ENCODE results near the gene SLIT1.
"Not testable (repeated sequence)": the region's sequence is repeated elsewhere in the genome, so short reads cannot be mapped to it uniquely, and the experiment has no call there.

Gene SLIT1

GRCh38 chr10:97082575-97082974, 103.2 kb downstream of the SLIT1 start:
- DNase-seq (ENCODE audit: low read depth in 2 of 2) = not testable (repeated sequence)

- peak in 1 of 2 donors; percentile 13 for DNase-seq (ENCODE audit: low read depth in 2 of 2)
Measured at GRCh38 chr10:97081621-97082235, 104.0 kb downstream of the SLIT1 start.

GRCh38 chr10:97080051-97080776, 105.5 kb downstream of the SLIT1 start:
- no peak for DNase-seq (ENCODE audit: low read depth in 2 of 2)

GRCh38 chr10:97079448-97079847, 106.3 kb downstream of the SLIT1 start:
- no peak for DNase-seq (ENCODE audit: low read depth in 2 of 2)

- DNase-seq (ENCODE audit: low read depth in 2 of 2) = no peak
Measured at GRCh38 chr10:97078938-97079445, 106.8 kb downstream of the SLIT1 start.

DNA sequence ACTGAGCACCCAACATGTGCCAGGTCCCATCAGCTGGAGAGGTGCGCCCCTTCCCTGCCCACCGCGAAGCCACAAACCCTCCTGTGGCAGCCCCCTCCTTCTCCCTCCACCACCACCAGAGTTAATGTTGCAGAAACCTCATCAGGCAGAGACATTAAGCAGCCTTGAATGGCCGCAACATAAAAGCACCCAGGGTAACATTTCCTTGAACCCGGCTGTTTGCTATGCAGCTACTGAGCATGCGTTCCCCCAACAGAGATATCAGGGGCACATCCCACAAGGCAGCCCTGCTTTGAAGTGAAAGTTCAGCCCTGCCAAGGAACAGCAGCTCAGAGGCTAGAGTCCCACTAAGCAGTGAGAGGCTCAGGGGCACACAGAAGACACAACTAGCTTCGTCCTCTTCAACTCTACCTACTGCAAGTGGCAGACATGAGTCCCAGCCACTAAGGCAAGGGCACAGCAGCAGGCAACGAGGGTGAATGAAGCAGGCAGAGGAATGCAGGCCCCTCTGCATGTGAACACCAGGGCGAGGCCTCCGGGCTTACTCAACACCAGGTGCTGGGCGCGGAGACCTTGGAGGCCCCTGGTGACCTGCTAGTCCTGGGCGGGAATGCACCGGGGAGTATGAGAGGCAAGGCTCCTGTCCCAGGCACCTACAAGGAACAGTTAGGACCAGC, 107.4 kb downstream of the SLIT1 start:
- DNase-seq (ENCODE audit: low read depth in 2 of 2) = no peak

- DNase-seq (ENCODE audit: low read depth in 2 of 2) = no peak
Measured at GRCh38 chr10:97076781-97077180, 109.0 kb downstream of the SLIT1 start.

- DNase-seq (ENCODE audit: low read depth in 2 of 2) = no peak
Measured at GRCh38 chr10:97075961-97076525, 109.7 kb downstream of the SLIT1 start.

DNA sequence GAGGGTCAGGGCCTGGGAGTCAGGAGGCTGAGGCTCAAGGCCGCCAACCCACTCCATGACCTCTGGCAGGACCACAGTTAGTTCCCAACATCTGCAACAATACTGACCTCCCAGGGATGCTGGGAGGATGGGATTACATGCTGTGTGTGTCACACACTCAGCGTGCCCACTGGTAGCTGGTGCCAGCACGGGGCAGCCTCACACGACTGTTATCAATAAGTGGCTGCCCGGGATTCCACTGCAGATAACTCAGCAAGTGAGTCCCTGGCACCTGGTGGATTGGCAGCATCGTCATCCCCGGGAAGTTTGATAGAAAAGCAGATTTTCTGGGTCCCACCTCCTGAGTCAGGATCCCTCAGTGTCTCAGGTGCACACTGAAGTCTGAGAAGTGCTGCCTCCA, 110.3 kb downstream of the SLIT1 start:
- DNase-seq (ENCODE audit: low read depth in 2 of 2) = no peak

DNA sequence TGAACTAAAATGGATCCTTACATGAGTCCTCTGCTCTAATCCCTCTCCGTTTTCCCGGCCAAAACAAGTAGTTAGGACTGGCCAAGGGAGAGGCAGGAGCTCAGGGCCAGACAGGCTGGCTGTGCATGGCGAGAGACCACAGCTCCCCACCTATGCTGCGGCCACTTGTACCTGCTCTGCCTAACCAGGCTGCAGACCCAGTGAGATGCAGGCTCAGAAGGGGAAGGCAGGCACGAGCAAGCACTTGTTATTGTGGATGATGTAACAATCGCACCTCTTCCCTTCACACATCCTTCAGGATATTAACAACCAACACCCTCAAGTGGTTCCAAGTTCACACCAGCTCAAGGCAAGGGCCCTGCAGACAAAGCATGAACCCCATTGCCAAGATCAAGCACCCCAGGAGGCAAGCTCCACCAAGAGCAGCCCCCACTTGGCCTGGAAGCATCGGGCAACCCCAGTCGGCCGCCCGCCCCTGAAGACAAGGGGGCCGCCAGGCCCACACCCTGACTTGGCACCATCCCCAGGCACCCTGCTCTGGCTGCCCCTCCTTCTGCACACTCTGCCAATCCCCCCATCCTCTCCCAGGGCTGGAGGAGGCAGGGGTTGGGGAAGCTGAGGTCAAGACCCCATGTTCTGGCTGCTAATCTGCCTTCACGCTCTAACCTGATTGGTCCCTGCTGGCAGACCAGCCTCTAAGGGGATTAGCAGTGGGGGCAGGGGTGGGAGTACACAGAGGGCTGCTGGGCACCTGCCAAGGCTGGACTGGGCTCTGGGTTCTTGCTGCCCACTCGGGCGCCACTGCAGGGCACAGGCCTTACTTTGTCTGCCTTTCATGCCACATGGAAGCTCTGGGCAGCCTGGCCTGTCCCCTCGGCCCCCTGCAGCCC, 111.3 kb downstream of the SLIT1 start:
- DNase-seq (ENCODE audit: low read depth in 2 of 2) = no peak

GRCh38 chr10:97072851-97073665, 112.7 kb downstream of the SLIT1 start:
- DNase-seq (ENCODE audit: low read depth in 2 of 2) = peak; percentile 62 to 68

- no peak for DNase-seq (ENCODE audit: low read depth in 2 of 2)
Measured at GRCh38 chr10:97071496-97071895, 114.3 kb downstream of the SLIT1 start.

DNA sequence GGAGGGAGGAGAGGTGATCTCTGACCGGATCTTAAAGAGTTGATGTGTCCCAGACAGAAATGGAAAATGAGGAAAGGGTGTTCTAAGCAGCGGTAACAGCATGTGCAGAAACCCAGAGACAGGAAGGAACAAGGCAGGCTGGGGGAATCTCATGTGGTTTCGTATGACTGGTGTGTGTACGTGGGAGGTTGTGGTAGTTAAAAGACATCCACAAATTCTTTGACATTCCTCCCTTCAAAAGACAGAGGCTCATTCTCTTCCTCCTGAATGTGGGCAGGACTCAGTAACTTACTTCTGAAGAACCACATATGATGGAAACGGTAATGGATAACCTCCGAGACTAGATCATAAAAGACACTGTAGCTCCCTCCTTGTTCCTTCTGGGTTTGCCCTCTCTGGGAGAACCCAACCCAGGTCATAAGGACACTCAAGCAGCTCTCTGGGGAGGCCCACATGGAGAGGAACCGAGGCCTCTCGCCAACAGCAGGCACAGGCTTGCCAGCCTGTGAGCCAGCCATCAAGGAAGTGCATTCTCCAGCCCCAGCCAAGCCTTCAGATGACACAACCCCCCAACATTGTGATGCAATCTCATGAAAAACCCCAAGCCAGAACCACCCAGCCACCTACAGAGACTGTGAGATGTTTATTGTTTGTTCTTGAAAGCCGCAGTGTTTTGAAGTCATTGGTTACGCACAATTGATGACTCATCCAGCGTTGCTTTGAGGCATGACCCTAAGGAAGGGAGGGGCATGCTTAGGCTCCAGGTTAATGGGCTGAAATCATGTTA, 116.0 kb downstream of the SLIT1 start:
- no peak for DNase-seq (ENCODE audit: low read depth in 2 of 2)

GRCh38 chr10:97069026-97069425, 116.7 kb downstream of the SLIT1 start:
- DNase-seq (ENCODE audit: low read depth in 2 of 2) = no peak

DNA sequence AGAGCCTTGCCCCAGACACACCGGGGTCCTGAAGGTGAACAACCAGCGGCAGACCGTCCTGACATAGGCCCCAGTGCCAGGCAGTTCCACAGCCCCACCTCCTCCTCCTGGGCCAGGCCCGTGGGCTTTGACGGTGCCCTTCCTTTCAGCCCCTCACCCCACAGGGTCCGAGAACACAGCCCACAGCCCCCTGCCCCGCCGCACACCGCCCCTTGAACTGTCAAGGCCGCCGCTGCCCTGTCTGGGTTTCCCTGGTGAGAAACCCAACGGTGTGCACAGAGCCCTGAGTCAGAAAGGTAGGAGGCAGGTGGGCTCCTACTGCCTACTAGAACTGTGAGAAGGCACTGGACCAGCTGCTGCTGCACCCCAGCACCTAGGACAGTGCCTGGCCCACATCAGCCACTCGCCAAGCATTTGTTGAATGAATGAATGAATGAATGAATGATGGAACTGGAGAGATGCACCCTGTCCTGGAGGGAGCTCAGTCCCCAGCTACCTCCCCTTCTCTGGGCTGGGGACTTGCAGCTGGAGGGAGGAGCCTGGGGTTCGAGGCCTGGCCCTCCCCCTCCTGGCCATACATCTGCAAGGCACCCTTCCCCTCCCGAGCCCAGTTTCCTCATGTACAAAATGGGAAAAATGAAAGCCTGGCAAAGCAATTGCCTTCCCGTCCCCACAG, 117.9 kb downstream of the SLIT1 start:
- no peak for DNase-seq (ENCODE audit: low read depth in 2 of 2)

DNA sequence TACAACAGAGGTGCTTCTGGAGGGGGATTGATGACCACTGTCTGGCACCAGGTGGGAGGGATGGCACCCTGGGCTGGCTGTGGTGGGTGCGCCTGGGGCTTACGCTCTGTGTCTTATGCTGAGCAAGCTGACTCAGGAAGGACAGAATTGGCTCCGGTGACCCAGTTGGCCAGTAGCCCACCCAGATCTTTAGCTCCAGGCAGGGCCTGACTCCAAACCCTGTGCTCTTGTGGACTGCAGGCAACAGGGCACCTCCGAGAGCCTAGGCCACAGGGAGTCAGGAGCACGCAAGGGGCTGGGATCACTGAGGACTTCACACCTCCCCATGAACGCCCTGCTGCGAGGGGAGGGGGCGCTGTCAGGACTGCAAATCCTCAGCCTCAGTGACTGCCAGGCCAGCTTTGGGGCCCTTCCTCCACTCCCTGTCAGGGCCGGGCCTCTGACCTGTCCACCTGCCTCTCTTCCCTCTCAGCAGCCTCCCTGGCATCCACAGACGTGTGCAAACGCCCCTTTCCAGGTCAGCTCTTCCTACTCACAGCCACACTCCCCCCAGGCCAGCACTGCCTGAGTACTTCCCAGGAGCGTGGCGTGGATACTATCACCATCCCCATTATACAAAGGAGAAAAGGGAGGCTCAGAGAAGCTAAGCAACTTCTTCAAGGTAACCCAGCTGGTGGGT, 118.7 kb downstream of the SLIT1 start:
- DNase-seq (ENCODE audit: low read depth in 2 of 2) = no peak

DNA sequence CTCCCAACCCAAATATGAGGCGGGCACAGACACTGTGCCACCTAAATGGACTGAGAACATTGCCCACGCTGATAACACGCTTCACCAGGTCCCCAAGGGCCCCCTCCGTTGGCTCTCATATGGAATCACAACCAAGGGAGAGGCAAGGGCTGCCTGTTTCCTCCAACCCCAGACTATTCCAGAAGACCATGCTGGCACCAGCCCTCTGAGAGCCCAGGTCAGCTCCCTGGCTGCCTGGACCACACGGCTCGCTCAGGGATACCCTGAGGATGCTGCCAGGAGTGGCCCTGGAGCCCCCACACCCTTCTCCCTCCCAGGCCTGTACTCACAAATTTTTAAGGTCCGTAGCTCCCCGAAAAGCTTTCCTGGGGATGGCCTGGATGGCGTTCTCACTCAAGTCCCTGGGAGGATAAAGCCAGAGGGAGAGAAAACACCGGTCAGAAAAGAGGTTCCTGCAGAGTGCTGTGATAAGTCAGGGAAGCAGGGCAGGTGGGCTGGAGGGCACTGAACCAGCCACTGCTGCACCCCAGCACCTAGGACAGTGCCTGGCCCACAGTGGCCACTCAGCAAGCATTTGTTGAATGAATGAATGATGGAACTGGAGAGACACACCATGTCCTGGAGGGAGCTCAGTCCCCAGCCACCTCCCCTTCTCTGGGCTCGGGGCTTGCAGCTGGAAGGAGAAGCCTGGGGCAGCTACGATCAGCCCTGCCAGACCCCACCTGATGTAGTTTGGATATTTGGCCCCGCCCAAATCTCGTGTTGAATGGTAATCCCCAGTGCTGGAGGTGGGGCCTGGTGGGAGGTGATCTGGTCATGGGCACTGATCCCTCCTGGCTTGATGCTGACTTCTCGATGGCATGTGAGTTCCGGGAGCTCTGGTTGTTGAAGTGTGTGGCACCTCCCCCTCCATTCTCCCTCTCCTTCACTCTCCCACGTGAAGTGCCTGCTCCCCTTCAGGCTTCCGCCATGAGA, 119.8 kb downstream of the SLIT1 start:
- DNase-seq (ENCODE audit: low read depth in 2 of 2) = no peak

All from stimulated activated CD8-positive, alpha-beta memory T cell treated with anti-CD3 and anti-CD28 coated beads, Interleukin-2, amount 100 ng/mL, for 1 hour (primary cell).